ENCODE data around the gene SLAIN1. TPM values are rescaled to one million over a fixed set of nuclear protein-coding genes. Genes with fewer than 3 reads are reported as not detected.

SLAIN1 gene
- polyA plus RNA-seq, 2 of the 4 experiments (the other 2 are of a cell fraction) = 0.43 to 3.6 TPM

DNA sequence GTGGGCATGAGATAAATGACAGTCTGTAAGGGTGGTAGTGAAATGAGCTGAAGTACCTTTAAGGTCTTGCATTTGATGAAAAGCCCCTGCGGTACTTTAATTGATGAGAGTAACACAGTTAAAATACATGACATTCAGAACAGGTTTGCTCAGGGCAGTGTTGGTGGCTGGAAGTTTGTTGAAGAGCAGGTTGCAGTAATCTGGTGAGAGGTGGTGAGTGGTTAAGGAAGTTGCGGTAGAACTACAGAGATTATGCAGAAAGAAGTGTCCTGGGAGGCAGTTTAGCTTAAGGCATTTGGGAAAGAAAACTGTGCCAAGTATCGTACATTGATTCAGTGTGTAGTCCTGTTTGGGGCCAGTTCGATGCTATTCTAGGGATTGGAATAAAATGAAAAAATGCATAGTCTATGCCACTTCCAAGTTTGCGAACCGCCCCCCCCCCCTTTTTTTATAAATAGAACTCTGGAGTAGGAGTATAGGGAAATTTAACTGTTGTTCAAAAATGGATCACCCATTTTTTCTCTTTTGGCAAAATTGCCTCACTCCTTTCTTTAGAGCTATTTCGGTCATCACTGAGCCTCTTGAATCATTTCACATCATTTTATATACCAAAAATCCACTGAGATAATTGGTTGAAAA is 42.7 kb downstream of the SLAIN1 start:
- Histone ChIP-seq H3K9me3 (no peaks in the 10 kb centered on the region), H3K27ac (no peak overlapping the region), H3K4me3 (no peak overlapping the region), H3K4me1 (no peaks in the 10 kb centered on the region), H3K4me2 (no peak overlapping the region)
- WGBS (ENCODE audit: missing lambda C conversion rate) = 67% methylated on average over 7 of the region's 7 CpGs
- ChIA-PET CTCF (no interaction called here), POLR2A (no interaction called here)
- no peak for ATAC-seq
- no peak for TF ChIP-seq TP53 (CRISPR knock-in tag; IDR thresholded peaks at IDR 0.05)
- no peak for TF ChIP-seq POLR2AphosphoS2 (conservative IDR thresholded peaks at IDR 0.05; ENCODE audit: low read length)
- TF ChIP-seq RFX5 (IDR thresholded peaks at IDR 0.05) = no peak
- TF ChIP-seq ZFP36 (IDR thresholded peaks at IDR 0.05; ENCODE audit: borderline replicate concordance, partially characterized antibody) = no peak
- FAIRE-seq = no peak
- no peak for DNase-seq (ENCODE audit: low read depth in 1 of 2, low spot score in 1 of 2)

GRCh38 chr13:77740931-77741596 is 43.6 kb downstream of the SLAIN1 start:
- H3K4me3 ChIP-seq = no peak overlapping the region
- no peaks in the 10 kb centered on the region for H3K4me1 ChIP-seq
- no peak for ATAC-seq
- H3K4me2 ChIP-seq = no peak overlapping the region
- FAIRE-seq = no peak
- DNase-seq (ENCODE audit: low read depth in 1 of 2, low spot score in 1 of 2) = no peak
- ChIA-PET CTCF (no interaction called here), POLR2A (no interaction called here)
- WGBS (ENCODE audit: missing lambda C conversion rate) = 83% methylated on average over 8 of the region's 8 CpGs
- H3K9me3 ChIP-seq = no peaks in the 10 kb centered on the region
- no peak for TF ChIP-seq EP300 (IDR thresholded peaks at IDR 0.05)
- no peak for TF ChIP-seq NR3C1 (IDR thresholded peaks at IDR 0.05)
- no peak for TF ChIP-seq RNF2 (IDR thresholded peaks at IDR 0.05; ENCODE audit: borderline replicate concordance, low read depth)
- no peak for TF ChIP-seq CHD2 (IDR thresholded peaks at IDR 0.05; ENCODE audit: low read length, partially characterized antibody)
- no peak overlapping the region for H3K27ac ChIP-seq

DNA sequence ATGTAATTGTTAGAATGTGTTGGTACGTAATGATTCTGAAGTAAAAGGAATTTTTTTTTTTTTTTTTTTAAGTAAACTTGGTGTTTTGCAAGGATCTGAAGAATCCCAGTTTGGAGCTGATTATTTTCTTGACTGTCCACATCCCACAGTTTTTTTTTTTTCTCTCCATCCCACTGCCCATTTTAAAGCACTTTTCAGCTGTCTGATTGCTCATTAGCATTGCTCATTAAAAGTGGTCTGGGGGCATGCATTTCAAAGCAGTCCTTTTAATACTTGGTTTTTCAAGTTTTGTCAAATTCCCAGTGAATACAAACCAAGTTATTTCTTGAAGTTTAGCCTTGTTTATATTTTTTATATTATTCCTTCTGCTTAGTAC is 44.1 kb downstream of the SLAIN1 start:
- ChIA-PET CTCF (interaction anchor here (1.1 kb wide), 1 partner anchor 148 kb away, joined by 5 read pairs; no protein-coding TSS in a partner anchor), POLR2A (no interaction called here)
- FAIRE-seq = no peak
- Histone ChIP-seq H3K4me2 (no peak overlapping the region), H3K4me1 (no peaks in the 10 kb centered on the region), H3K27ac (no peak overlapping the region), H3K9me3 (no peaks in the 10 kb centered on the region), H3K4me3 (no peak overlapping the region)
- TF ChIP-seq RNF2 (IDR thresholded peaks at IDR 0.05; ENCODE audit: borderline replicate concordance, low read depth) (no peak), CBX8 (IDR thresholded peaks at IDR 0.05) (no peak), CHD2 (IDR thresholded peaks at IDR 0.05; ENCODE audit: low read length, partially characterized antibody) (no peak), MAZ (IDR thresholded peaks at IDR 0.05; ENCODE audit: borderline replicate concordance, low read depth, low read length) (no peak), NPAS2 (CRISPR knock-in tag; IDR thresholded peaks at IDR 0.05; ENCODE audit: borderline replicate concordance) (no peak), HOXB5 (CRISPR knock-in tag; IDR thresholded peaks at IDR 0.05) (no peak), KDM1A (IDR thresholded peaks at IDR 0.05; ENCODE audit: low read depth) (no peak)
- ATAC-seq = no peak
- no peak for DNase-seq (ENCODE audit: low read depth in 1 of 2, low spot score in 1 of 2)
- 97% methylated on average over 1 of the region's 1 CpG for WGBS (ENCODE audit: missing lambda C conversion rate)

GRCh38 chr13:77742801-77743200 is 45.3 kb downstream of the SLAIN1 start:
- H3K4me3 ChIP-seq = no peak overlapping the region
- CTCF ChIA-PET = interaction anchor here (0.6 to 1.2 kb wide), 2 partner anchors 9 to 150 kb away, joined by 3 read pairs; no protein-coding TSS in a partner anchor
- DNase-seq (ENCODE audit: low read depth in 1 of 2, low spot score in 1 of 2) (no peak), FAIRE-seq (no peak), ATAC-seq (no peak)
- no peak overlapping the region for H3K27ac ChIP-seq
- no peaks in the 10 kb centered on the region for H3K4me1 ChIP-seq
- no peaks in the 10 kb centered on the region for H3K9me3 ChIP-seq
- WGBS (ENCODE audit: missing lambda C conversion rate) = 92% methylated on average over 2 of the region's 2 CpGs
- H3K4me2 ChIP-seq = no peak overlapping the region
- TF ChIP-seq TFCP2L1 (CRISPR knock-in tag; IDR thresholded peaks at IDR 0.05) (no peak), HEYL (CRISPR knock-in tag; IDR thresholded peaks at IDR 0.05) (no peak), TP53 (CRISPR knock-in tag; IDR thresholded peaks at IDR 0.05) (no peak), FOSL2 (IDR thresholded peaks at IDR 0.05) (no peak), FOSL2 (CRISPR knock-in tag; IDR thresholded peaks at IDR 0.05) (no peak), JUNB (IDR thresholded peaks at IDR 0.05) (no peak), RCOR1 (IDR thresholded peaks at IDR 0.05; ENCODE audit: low read depth, low read length) (no peak), ESRRA (IDR thresholded peaks at IDR 0.05; ENCODE audit: borderline replicate concordance, low read length) (no peak), CBX2 (IDR thresholded peaks at IDR 0.05; ENCODE audit: borderline replicate concordance, low read depth) (no peak)
- POLR2A ChIA-PET = no interaction called here

Data from A549 (cell line).